HG03097 (cell line): ENCODE measurements around the gene LDB1.

Experiments used
- ATAC-seq: cut with Tn5 transposase; IDR thresholded peaks from one replicate; pipeline ENCODE4 v1.9.1; 2021; ENCODE audit not compliant: unreplicated experiment, low FRiP score

Gene LDB1

GRCh38 chr10:102120142-102120990 lies at the start of gene LDB1:
LDB1 (minus strand) TSS chr10:102120368; CDS start chr10:102120110, 258 bp downstream.
- no peak for ATAC-seq

GRCh38 chr10:102167861-102168260 lies 47.7 kb upstream of the LDB1 start:
- no peak for ATAC-seq

GRCh38 chr10:102163342-102163989 lies 43.3 kb upstream of the LDB1 start:
- no peak for ATAC-seq

GRCh38 chr10:102159831-102160230 lies 39.7 kb upstream of the LDB1 start:
- no peak for ATAC-seq

GRCh38 chr10:102159051-102159597 lies 39.0 kb upstream of the LDB1 start:
- no peak for ATAC-seq

GRCh38 chr10:102157224-102157623 lies 37.1 kb upstream of the LDB1 start:
- ATAC-seq: no peak

GRCh38 chr10:102154466-102155116 lies 34.4 kb upstream of the LDB1 start:
- no peak for ATAC-seq

- ATAC-seq: no peak
Observed at GRCh38 chr10:102153093-102153620, 33.0 kb upstream of the LDB1 start.

GRCh38 chr10:102152545-102152890 lies 32.4 kb upstream of the LDB1 start:
- ATAC-seq: peak; percentile 13

- peak; percentile 93 for ATAC-seq
Observed at GRCh38 chr10:102151774-102152544, 31.8 kb upstream of the LDB1 start, which contains the start of gene NOLC1. NOLC1 (plus strand) TSS chr10:102152389; CDS start chr10:102152411, 22 bp downstream.

GRCh38 chr10:102150970-102151773 lies 31.0 kb upstream of the LDB1 start:
- no peak for ATAC-seq

- ATAC-seq: no peak
Observed at GRCh38 chr10:102148275-102148674, 28.1 kb upstream of the LDB1 start.

GRCh38 chr10:102147561-102147960 lies 27.4 kb upstream of the LDB1 start:
- no peak for ATAC-seq

- ATAC-seq: no peak
Observed at GRCh38 chr10:102146971-102147428, 26.8 kb upstream of the LDB1 start.

GRCh38 chr10:102141583-102142107 lies 21.5 kb upstream of the LDB1 start:
- ATAC-seq: no peak

- no peak for ATAC-seq
Observed at GRCh38 chr10:102140913-102141540, 20.9 kb upstream of the LDB1 start.

GRCh38 chr10:102140218-102140617 lies 20.1 kb upstream of the LDB1 start:
- ATAC-seq: no peak

- no peak for ATAC-seq
Observed at GRCh38 chr10:102139281-102140110, 19.3 kb upstream of the LDB1 start.
